ENCODE measurements around the gene RPS6KB1.
A peak's percentile ranks its signal among the peaks of the same experiment; 100 is the strongest.
"Not testable (repeated sequence)": the region's sequence is repeated elsewhere in the genome, so short reads cannot be mapped to it uniquely, and the experiment has no call there.

RPS6KB1 gene

GRCh38 chr17:59872351-59872750 lies 20.6 kb upstream of the RPS6KB1 start:
- no peak for DNase-seq

DNA sequence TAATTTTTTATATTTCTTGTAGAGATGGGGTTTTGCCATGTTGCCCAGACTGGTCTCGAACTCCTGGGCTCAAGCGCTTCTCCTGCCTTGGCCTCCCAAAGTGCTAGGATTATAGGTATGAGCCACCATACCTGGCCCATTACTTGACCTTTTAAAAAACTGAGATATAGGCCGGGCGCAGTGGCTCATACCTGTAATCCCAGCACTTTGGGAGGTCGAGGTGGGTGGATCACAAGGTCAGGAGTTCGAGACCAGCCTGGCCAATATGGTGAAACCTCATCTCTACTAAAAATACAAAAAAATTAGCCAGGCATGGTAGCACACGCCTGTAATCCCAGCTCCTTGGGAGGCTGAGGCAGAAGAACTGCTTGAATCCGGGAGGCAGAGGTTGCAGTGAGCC lies 19.5 kb upstream of the RPS6KB1 start:
- DNase-seq = not testable (repeated sequence)

- DNase-seq = no peak
These were observed 18.5 kb upstream of the RPS6KB1 start for GRCh38 chr17:59874376-59874775.

- peak; percentile 69 for DNase-seq
These were observed 16.8 kb upstream of the RPS6KB1 start for GRCh38 chr17:59876107-59876506.

- DNase-seq = no peak
These were observed 15.0 kb upstream of the RPS6KB1 start for GRCh38 chr17:59877965-59878364.

DNA sequence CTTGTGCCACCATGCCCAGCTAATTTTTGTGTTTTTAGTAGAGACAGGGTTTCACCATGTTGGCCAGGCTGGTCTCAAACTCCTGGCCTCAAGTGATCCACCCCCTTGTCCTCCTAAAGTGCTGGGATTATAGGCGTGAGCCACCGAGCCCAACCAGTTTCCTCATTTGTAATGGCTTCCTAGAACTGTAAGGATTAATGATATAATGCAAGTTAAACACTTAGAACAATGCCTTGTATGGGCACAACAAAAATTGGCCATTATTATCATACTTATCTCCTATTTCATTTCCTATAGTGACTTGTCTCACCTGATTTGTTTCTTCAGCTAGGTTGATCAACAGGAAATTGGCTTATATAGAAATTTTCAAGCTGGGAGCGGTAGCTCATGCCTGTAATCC lies 14.3 kb upstream of the RPS6KB1 start:
- DNase-seq = peak; percentile 41

GRCh38 chr17:59884861-59885260 lies 8.1 kb upstream of the RPS6KB1 start:
- DNase-seq = no peak

- DNase-seq = no peak
These were observed 4.7 kb upstream of the RPS6KB1 start for GRCh38 chr17:59888145-59888750.

DNA sequence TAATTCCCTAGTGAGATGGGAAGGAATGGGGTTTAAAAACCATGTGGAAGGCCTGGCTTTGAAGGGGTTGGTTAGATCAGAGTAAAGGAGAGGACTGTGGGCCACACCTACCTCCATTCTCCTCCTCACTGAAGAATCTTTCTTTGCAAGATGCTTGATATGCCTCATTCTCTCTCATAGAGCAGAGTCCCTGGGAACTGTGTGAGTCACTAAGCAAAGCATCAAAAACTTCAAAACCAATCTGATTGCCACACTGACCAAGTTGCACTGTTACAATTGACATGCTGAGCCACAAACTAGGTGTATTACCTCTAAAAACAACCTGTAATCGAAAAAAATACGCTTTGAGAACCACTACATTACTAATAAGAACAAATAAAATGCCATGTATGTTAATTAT lies 2.2 kb upstream of the RPS6KB1 start:
- DNase-seq = no peak

DNA sequence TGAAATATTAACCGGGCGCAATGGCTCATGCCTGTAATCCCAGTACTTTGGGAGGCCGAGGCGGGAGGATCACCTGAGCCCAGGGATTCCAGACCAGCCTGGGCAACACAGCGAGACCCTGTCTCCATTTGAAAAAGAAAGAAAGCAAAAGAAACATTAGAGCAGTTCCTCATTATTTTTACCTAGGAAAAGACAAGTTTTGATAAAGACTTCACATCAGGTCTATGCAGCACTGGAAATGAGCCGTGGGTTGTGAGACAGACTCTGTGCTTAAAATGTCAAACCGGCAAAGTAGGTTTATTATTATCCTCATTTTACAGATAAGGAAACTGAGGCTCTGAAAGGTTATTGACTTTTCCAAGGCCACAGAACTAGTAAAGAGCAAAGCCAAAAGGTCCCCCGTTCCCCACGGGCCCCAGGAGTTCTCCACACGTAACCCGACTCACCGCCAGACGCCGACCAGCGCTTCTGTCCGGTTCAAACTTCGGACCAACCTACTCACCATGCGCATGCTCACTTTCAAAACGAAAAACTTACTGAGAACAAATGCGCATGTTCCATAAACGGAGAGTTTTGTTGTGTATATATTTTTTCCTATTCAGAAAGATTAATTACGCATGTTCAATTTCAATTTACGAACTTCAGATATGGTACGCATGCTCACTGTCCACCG lies 534 bp upstream of the RPS6KB1 start:
- DNase-seq = no peak

- no peak for DNase-seq
These were observed 767 bp downstream of the RPS6KB1 start for GRCh38 chr17:59893676-59894100.

GRCh38 chr17:59897090-59897489 lies 4.2 kb downstream of the RPS6KB1 start:
- peak; percentile 11 for DNase-seq

DNA sequence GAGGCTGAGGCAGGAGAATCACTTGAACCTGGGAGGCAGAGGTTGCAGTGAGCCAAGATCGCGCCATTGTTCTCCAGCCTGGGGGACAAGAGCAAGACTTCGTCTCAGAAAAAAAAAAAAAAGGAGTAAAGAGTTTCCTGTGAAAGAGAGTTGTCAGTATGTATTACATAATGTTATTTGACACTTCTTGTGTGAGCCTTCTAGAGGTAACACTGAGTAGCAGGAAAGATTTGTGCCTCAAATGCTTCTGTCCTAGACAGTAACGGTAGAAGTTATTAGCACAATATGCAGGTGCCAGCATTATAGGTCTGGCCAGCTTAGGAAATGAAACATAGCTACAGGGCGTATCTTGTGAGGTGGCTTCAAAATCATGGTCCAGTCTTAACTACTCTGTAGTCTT lies 6.2 kb downstream of the RPS6KB1 start:
- peak; percentile 70 for DNase-seq

- DNase-seq = no peak
These were observed 8.7 kb downstream of the RPS6KB1 start for GRCh38 chr17:59901604-59902003.

GRCh38 chr17:59903455-59903854 lies 10.5 kb downstream of the RPS6KB1 start:
- no peak for DNase-seq

DNA sequence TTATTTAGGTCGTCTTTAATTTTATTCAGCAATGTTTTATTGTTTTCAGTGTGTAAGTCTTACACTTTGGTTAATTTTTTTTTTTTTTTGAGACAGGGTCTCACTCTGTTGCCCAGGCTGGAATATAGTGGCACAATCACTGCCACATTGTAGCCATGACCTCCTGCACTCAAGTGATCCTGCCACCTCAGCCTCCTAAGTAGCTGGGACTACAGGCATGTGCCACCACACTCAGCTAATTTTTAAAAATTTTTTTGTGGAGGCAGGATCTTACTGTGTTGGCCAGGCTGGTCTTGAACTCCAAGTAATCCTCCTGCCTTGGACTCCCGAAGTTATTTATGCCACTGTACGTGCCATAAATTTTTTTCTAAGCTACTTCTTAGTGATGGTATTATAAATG lies 14.5 kb downstream of the RPS6KB1 start:
- no peak for DNase-seq

- peak; percentile 10 for DNase-seq
These were observed 21.4 kb downstream of the RPS6KB1 start for GRCh38 chr17:59914274-59914854.

GRCh38 chr17:59916446-59916845 lies 23.5 kb downstream of the RPS6KB1 start:
- no peak for DNase-seq

- DNase-seq = not testable (repeated sequence)
These were observed 27.7 kb downstream of the RPS6KB1 start for GRCh38 chr17:59920637-59921036.

- DNase-seq = not testable (repeated sequence)
These were observed 37.2 kb downstream of the RPS6KB1 start for GRCh38 chr17:59930121-59930520.

DNA sequence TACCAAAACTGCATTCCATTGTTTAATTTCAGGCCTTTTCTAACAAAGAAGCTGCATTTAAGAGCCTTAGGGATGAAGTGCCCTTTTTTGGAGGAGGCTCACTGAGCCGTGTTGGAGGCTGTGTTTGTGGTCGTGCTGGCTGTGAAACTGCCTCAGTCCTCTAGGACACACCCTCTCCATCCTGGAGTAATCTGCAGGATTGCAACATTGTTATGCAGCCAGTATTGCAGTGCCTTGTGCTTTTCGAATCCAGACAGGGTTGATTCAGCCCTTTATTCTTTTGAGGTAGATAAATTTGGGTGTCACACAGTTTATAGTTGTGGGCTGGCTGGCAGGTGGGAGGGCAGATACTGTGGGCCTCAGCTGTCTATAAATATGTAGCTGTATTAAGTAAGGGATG lies 37.8 kb downstream of the RPS6KB1 start:
- DNase-seq = peak; percentile 49

- DNase-seq = not testable (repeated sequence)
These were observed 40.4 kb downstream of the RPS6KB1 start for GRCh38 chr17:59933317-59933716.

DNA sequence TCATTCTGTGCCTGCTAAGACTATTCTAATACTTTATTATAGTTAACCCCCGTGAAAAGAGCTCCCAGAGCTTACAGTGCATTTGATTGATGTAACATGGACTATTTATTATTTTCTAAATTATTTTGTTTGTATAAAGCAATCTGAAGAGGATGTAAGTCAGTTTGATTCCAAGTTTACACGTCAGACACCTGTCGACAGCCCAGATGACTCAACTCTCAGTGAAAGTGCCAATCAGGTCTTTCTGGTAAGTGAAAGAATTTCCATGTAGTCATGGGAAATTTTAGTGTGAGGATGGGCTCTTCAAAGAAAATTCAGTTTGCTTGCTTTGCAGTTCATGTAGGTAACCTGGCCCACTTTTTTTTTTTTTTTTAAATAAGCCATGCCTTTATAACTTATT lies 47.8 kb downstream of the RPS6KB1 start:
- not testable (repeated sequence) for DNase-seq

GRCh38 chr17:59941131-59941530 lies 48.2 kb downstream of the RPS6KB1 start:
- no peak for DNase-seq
